CD4-positive, alpha-beta T cell (primary cell): ENCODE results near the gene RSRP1. TPM values are rescaled to one million over a fixed set of nuclear protein-coding genes. Genes with fewer than 3 reads are reported as not detected.
"Not testable (repeated sequence)": the region's sequence is repeated elsewhere in the genome, so short reads cannot be mapped to it uniquely, and the experiment has no call there.

Experiments
- ATAC-seq: fragments of 200-7000 bp; cut with Tn5 transposase; one replicate; pipeline ENCODE4 v1.10.0; 2022; ENCODE audit warnings: mild to moderate bottlenecking; ENCODE audit not compliant: poor library complexity
- CTCF ChIA-PET: fragments of 350-600 bp; sonication (Branson Sonifier 250); formaldehyde crosslinking; loops from one replicate; lab custom pipeline; 2021; ENCODE audit warnings: antibody characterized with exemption, inconsistent platforms; lab: Charles Lee
- POLR2A ChIA-PET: fragments of 350-600 bp; sonication (Branson Sonifier 250); formaldehyde crosslinking; loops from one replicate; lab custom pipeline; 2021; ENCODE audit warnings: antibody characterized with exemption, inconsistent platforms; lab: Charles Lee
- DNase-seq, 14 experiments: peaks; one replicate each; pipeline ENCODE4 v3.0.0-alpha.2; 2013 to 2020; ENCODE audit warnings: mixed read lengths in 2 of 14
- H3K27ac ChIP-seq, 2 donors: one replicate each; pipeline versions ENCODE4 v1.5.1 to v1.7.0; 2013; ENCODE audit warnings: low read length in 2 of 2, low read depth in 1 of 2, mild to moderate bottlenecking in 1 of 2
- H3K27me3 ChIP-seq, 2 experiments: 1 replicate in 1 of 2; 2 replicates in 1 of 2; pipeline versions ENCODE4 v1.6.1 to v1.7.0; 2013; ENCODE audit warnings: low read length in 2 of 2, control low read depth in 1 of 2, mild to moderate bottlenecking in 1 of 2, moderate library complexity in 1 of 2; ENCODE audit not compliant: insufficient read depth in 2 of 2, control insufficient read depth in 1 of 2
- H3K36me3 ChIP-seq: one replicate; pipeline ENCODE4 v1.6.1; 2013; ENCODE audit warnings: low read length, control low read depth; ENCODE audit not compliant: insufficient read depth
- H3K4me1 ChIP-seq: one replicate; pipeline ENCODE4 v1.6.1; 2013; ENCODE audit warnings: low read length, control low read depth; ENCODE audit not compliant: insufficient read depth
- H3K4me3 ChIP-seq: one replicate; pipeline ENCODE4 v1.5.1; 2013; ENCODE audit warnings: mild to moderate bottlenecking, low read length, moderate library complexity
- H3K9me3 ChIP-seq, 2 experiments: 1 replicate in 1 of 2; 2 replicates in 1 of 2; pipeline versions ENCODE4 v1.6.1 to v1.7.0; 2013; ENCODE audit warnings: low read length in 2 of 2, mild to moderate bottlenecking in 2 of 2, control low read depth in 1 of 2, moderate library complexity in 1 of 2; ENCODE audit not compliant: control insufficient read depth in 1 of 2, insufficient read depth in 1 of 2
- H3K27ac Mint-ChIP-seq: one replicate; pipeline ENCODE4 v1.8.0; 2020; ENCODE audit warnings: mixed read lengths
- H3K27me3 Mint-ChIP-seq: one replicate; pipeline ENCODE4 v1.8.0; 2021; ENCODE audit warnings: mixed read lengths
- H3K36me3 Mint-ChIP-seq: one replicate; pipeline ENCODE4 v1.8.0; 2021; ENCODE audit warnings: low read depth, mixed read lengths
- H3K4me1 Mint-ChIP-seq: one replicate; pipeline ENCODE4 v1.8.0; 2021; ENCODE audit warnings: low read depth, mixed read lengths
- H3K4me3 Mint-ChIP-seq: one replicate; pipeline ENCODE4 v1.8.0; 2020; ENCODE audit warnings: mild to moderate bottlenecking, mixed read lengths
- H3K9me3 Mint-ChIP-seq: one replicate; pipeline ENCODE4 v1.8.0; 2020; ENCODE audit warnings: mixed read lengths
- intact Hi-C, 2 experiments: fragments of 100-400 bp; cut with DNase I in 1 of 2; cut with micrococcal nuclease in 1 of 2; formaldehyde crosslinking; loops; one replicate each; pipeline versions ENCODE4 v1.15.1 to v1.9.0; 2023 to 2025; cut with DNase I, micrococcal nuclease
- total RNA-seq, 174 experiments: library from RNA in 2 of 174; stranded (reverse) in 2 of 174; gene quantifications; one replicate each; pipeline ENCODE4 v1.2.3 and lab custom pipeline; 2021 to 2026

The RSRP1 gene
- total RNA-seq, 2 experiments from 2014 or later, result 395 to 428 TPM

DNA sequence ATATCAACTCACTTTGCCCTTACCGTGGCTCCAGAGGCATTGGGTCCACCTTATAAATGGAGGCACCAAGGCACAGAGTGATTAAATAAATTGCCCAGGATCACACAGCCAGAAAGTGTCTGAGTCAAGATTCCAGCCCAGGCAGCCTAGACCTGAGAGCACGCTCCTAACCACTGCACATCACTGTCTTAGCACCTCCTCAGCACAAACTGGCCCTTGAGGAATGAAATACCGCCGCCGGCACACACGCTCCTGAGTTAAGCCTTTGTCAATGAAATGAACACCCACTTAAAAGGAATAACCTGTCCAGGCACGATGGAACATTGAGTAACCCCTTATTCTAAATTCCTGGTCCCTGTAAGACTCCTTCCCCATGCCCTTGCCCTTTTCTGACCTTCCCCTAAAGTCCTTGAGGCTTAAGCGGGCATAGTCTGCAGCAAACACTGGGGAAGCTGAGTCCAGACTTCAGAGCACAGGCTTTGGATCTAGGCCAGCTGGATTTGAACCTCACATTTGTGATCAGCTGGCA is 41.4 kb upstream of the RSRP1 start:
- H3K4me3 Mint-ChIP-seq, H3K27ac ChIP-seq, H3K36me3 Mint-ChIP-seq, H3K27me3 ChIP-seq, ATAC-seq, H3K9me3 Mint-ChIP-seq, H3K27ac Mint-ChIP-seq, H3K9me3 ChIP-seq, H3K4me1 Mint-ChIP-seq, H3K27me3 Mint-ChIP-seq, CTCF ChIA-PET, POLR2A ChIA-PET, H3K4me1 ChIP-seq, DNase-seq, H3K4me3 ChIP-seq, H3K36me3 ChIP-seq: not testable (repeated sequence)
- intact Hi-C loops, result loop anchor here (10.0 kb wide), 2 partner anchors 106 to 116 kb away; no protein-coding TSS in a partner anchor

GRCh38 chr1:25287164-25287563 is 39.9 kb upstream of the RSRP1 start:
- H3K27me3 ChIP-seq, H3K27ac Mint-ChIP-seq, H3K4me1 Mint-ChIP-seq, H3K4me3 Mint-ChIP-seq, H3K9me3 Mint-ChIP-seq, CTCF ChIA-PET, H3K36me3 ChIP-seq, H3K27ac ChIP-seq, H3K27me3 Mint-ChIP-seq, ATAC-seq, H3K36me3 Mint-ChIP-seq, H3K4me3 ChIP-seq, H3K9me3 ChIP-seq, H3K4me1 ChIP-seq, POLR2A ChIA-PET, DNase-seq: not testable (repeated sequence)
- intact Hi-C loops, result loop anchor here (10.0 kb wide), 2 partner anchors 108 to 118 kb away; no protein-coding TSS in a partner anchor

DNA sequence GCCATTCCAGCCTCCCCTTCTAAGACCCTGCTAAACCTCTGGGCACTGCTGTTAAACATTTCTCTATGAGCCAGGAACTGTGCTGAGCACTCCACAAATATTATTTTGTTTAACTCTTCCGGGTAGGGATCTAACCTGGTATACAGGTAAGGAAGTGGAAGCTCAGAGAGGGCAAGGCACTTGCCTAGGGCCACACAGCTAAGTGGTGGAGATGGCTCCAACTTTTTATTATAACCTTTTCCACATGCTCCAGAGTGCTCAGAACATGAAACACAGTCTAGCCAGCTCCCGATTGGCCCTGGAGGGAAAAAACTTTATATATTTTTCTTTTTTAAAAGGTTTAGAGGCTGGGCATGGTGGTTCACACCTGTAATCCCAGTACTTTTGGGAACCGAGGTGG is 38.6 kb upstream of the RSRP1 start:
- H3K4me3 Mint-ChIP-seq, ATAC-seq, H3K27me3 Mint-ChIP-seq, H3K9me3 Mint-ChIP-seq, DNase-seq, H3K27ac Mint-ChIP-seq, H3K27ac ChIP-seq, POLR2A ChIA-PET, H3K36me3 ChIP-seq, H3K9me3 ChIP-seq, H3K27me3 ChIP-seq, H3K4me1 Mint-ChIP-seq, H3K4me1 ChIP-seq, H3K36me3 Mint-ChIP-seq, CTCF ChIA-PET, H3K4me3 ChIP-seq: not testable (repeated sequence)
- intact Hi-C loops, result loop anchor here (10.0 kb wide), 2 partner anchors 109 to 119 kb away; no protein-coding TSS in a partner anchor

GRCh38 chr1:25279693-25280111 is 32.4 kb upstream of the RSRP1 start:
- H3K4me3 ChIP-seq, H3K9me3 Mint-ChIP-seq, ATAC-seq, H3K27me3 Mint-ChIP-seq, H3K27me3 ChIP-seq, POLR2A ChIA-PET, H3K27ac Mint-ChIP-seq, CTCF ChIA-PET, H3K27ac ChIP-seq, H3K4me1 ChIP-seq, DNase-seq, H3K4me3 Mint-ChIP-seq, H3K36me3 Mint-ChIP-seq, H3K4me1 Mint-ChIP-seq, H3K9me3 ChIP-seq, H3K36me3 ChIP-seq: not testable (repeated sequence)
- intact Hi-C loops, result loop anchor here (10.0 kb wide), 2 partner anchors 115 to 125 kb away; no protein-coding TSS in a partner anchor

- intact Hi-C loops, H3K27ac Mint-ChIP-seq, H3K27ac ChIP-seq, H3K36me3 ChIP-seq, H3K27me3 ChIP-seq, H3K4me1 Mint-ChIP-seq, H3K4me1 ChIP-seq, H3K4me3 Mint-ChIP-seq, H3K36me3 Mint-ChIP-seq, POLR2A ChIA-PET, ATAC-seq, H3K9me3 Mint-ChIP-seq, CTCF ChIA-PET, DNase-seq, H3K27me3 Mint-ChIP-seq, H3K9me3 ChIP-seq, H3K4me3 ChIP-seq: not testable (repeated sequence)
Observed at GRCh38 chr1:25278790-25279189, 31.5 kb upstream of the RSRP1 start.

DNA sequence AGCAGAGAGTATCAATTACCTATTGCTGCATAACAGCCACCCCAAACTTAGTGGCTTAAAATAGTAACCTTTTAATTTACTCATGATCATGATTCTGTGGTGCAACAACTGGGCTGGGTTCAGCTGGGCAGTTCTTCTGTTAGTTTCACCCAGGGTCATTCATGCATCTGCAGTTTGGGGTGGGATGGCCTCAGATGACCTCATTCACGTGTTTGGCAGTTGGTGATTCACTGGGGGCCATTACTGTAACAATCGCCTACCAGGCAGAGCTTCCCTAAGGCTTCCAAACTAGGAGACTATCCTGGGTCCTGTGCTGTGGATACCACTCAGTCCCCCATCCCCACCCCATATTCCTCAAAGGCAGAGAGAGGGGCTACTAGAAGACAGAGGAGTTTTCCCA is 31.1 kb upstream of the RSRP1 start:
- ATAC-seq, H3K4me1 ChIP-seq, intact Hi-C loops, CTCF ChIA-PET, H3K9me3 Mint-ChIP-seq, POLR2A ChIA-PET, H3K36me3 Mint-ChIP-seq, H3K27ac ChIP-seq, H3K9me3 ChIP-seq, H3K27me3 ChIP-seq, H3K36me3 ChIP-seq, H3K4me3 ChIP-seq, H3K27ac Mint-ChIP-seq, H3K4me3 Mint-ChIP-seq, DNase-seq, H3K4me1 Mint-ChIP-seq, H3K27me3 Mint-ChIP-seq: not testable (repeated sequence)

DNA sequence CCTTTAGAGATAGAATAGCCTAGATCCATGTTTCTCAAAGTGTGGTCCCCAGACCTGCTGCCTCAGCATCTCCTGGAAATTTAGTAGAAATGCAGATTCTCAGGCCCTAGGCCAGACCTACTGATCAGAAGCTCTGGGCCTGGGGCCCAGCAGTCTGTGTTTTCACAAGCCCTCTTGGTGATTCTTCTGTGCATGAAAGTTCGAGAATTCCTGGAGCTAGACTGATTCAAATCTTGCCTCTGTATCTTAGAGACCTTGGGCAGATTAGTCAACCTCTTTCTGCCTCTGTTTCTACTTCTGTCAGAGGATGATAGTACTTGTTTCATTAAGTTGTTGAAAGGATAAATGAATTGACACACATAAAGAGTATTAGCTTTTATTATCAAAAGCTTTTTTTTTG is 30.0 kb upstream of the RSRP1 start:
- DNase-seq, H3K27ac ChIP-seq, H3K36me3 Mint-ChIP-seq, H3K4me3 ChIP-seq, ATAC-seq, H3K4me1 Mint-ChIP-seq, H3K9me3 Mint-ChIP-seq, H3K27ac Mint-ChIP-seq, POLR2A ChIA-PET, H3K9me3 ChIP-seq, H3K36me3 ChIP-seq, H3K4me3 Mint-ChIP-seq, intact Hi-C loops, H3K27me3 Mint-ChIP-seq, CTCF ChIA-PET, H3K4me1 ChIP-seq, H3K27me3 ChIP-seq: not testable (repeated sequence)
